ENCODE measurements around the gene NANP. TPM values are rescaled to one million over a fixed set of nuclear protein-coding genes. Genes with fewer than 3 reads are reported as not detected.
A peak's percentile ranks its signal among the peaks of the same experiment; 100 is the strongest.
"Not testable (repeated sequence)": the region's sequence is repeated elsewhere in the genome, so short reads cannot be mapped to it uniquely, and the experiment has no call there.

NANP gene, protein sequence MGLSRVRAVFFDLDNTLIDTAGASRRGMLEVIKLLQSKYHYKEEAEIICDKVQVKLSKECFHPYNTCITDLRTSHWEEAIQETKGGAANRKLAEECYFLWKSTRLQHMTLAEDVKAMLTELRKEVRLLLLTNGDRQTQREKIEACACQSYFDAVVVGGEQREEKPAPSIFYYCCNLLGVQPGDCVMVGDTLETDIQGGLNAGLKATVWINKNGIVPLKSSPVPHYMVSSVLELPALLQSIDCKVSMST
- polyA plus RNA-seq (ENCODE audit: low read depth in 6 of 6), result 1 to 10 TPM in 4 of 6 donors, under 1 TPM in 2; 0.60 to 1.9 (median 1.3) TPM

DNA sequence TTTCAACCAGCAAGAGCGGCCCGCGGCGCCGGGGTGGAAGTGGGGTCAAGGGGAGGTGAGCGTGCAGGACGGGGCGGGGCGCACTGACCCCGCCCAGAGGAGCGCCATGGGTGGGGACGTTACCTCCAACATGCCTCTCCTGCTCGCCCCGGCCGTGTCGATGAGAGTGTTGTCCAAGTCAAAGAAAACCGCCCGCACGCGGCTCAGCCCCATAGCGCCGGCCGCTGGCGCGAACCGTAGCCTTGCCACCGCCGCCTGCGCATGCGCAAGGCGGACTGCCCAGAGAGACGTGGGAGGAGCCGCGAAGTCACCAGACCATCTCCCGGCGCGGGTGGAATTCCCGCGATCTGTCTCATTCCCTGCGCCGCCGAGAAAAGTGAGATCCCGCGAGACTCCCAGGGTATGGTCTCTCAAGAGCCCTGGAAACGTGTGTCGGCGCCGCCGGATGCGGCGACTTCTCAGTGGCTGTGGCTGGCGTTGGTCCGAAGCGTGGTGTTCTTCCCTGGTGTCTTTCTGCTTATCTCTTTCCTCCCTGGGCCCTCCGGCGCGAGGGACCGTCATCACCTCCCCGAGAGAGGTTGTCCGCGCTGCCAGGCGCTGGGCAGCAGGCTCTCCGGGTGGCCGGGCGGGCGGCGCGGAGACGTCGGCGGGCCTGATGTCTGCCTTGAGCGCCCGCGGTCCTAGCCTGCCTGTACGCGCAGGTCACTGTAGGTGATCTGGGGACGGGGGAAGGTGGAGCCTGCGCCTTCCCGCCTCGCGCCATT, at the start of gene NANP:
Gene NANP (minus strand): TSS at position 279 of the 764 bp plus-strand sequence. CDS start 66 bp downstream, at position 213.
- peak within 1 kb of the TSS; percentile 83 to 97 (median 94) for H3K27ac Mint-ChIP-seq
- H3K27me3 Mint-ChIP-seq, result no peaks in the 10 kb centered on the region
- DNase-seq (peak; percentile 82), ATAC-seq (ENCODE audit: low read depth in 2 of 2) (peak; percentile 78 to 81)
- peak within 1 kb of the TSS; percentile 87 to 98 (median 96) for H3K4me3 Mint-ChIP-seq
- H3K4me1 Mint-ChIP-seq, result peaks cover 17 to 35% (median 26%) of the 10 kb centered on the region in 3 donors
- peaks cover 0 to 5% of the 10 kb centered on the region in 2 donors for H3K36me3 Mint-ChIP-seq
- H3K9me3 Mint-ChIP-seq, result peaks cover 0 to 8% (median 3%) of the 10 kb centered on the region in 7 donors

DNA sequence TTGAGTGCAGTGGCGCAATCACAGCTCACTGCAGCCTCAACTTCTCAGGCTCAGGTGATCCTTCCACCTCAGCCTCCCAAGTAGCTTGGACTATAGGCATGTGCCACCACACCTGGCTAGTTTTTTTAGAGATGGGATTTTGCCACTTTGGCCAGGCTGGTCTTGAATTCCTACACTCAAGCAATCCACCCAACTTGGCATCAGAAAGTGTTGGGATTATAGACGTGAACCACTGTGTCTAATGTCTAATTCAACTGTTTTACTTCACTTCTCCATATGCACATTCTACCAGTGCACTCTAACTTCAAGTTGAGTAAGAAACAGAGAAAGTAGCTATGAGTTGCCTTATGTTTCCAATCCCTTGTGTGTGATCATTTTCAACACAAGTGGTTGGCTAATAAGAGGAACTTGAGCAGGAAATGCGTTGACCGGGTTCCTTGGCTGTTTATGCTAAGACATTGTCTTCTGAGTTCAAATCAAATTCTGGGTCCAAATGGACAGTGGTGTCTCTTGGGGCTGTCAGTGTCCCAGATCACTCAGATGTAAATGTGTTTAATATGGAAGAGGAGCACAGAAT, 48.9 kb upstream of the NANP start:
- DNase-seq (no peak), ATAC-seq (ENCODE audit: low read depth in 2 of 2) (no peak)
- Mint-ChIP-seq H3K4me1 (no peaks in the 10 kb centered on the region), H3K27ac (peak overlapping the region in 1 of 6 donors; percentile 45), H3K9me3 (peaks cover 0 to 4% (median 0%) of the 10 kb centered on the region in 7 donors), H3K36me3 (peaks cover 33 to 45% of the 10 kb centered on the region in 2 donors), H3K27me3 (no peaks in the 10 kb centered on the region), H3K4me3 (no peak overlapping the region)

DNA sequence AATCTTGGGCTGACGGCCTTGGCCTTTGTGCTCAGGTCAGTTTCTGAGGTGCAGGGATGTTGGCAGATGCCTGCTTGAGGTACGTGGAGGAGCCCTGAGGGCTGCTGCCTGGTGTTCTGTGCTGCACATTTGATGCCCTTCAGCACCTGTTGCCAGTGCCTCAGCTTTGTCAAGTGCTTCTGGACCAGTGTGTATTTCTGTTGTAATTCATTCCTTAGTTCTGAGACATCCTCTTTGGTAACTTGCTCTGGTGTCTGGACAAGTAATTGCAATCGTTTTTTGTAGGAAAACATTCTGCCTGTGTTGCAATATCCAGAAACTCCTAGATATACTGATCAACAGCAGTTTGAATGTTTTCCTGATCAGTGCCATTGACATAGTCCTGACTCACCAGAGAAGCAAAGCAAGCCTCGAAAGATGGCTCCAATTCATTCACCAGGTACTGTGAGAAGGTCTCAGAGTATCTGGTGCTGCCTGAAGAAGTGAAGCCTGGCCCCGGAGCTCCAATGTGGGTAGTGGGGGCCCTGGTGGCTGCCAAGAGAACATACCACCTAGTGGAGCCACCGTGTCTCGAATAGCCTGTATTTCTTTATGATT, 46.1 kb upstream of the NANP start:
- Mint-ChIP-seq H3K27ac (peak overlapping the region in 1 of 6 donors; percentile 56), H3K27me3 (no peaks in the 10 kb centered on the region), H3K4me3 (no peak overlapping the region), H3K9me3 (peaks cover 0 to 4% (median 0%) of the 10 kb centered on the region in 7 donors), H3K36me3 (peaks cover 8 to 22% of the 10 kb centered on the region in 2 donors), H3K4me1 (no peaks in the 10 kb centered on the region)
- ATAC-seq (ENCODE audit: low read depth in 2 of 2) (no peak), DNase-seq (no peak)

DNA sequence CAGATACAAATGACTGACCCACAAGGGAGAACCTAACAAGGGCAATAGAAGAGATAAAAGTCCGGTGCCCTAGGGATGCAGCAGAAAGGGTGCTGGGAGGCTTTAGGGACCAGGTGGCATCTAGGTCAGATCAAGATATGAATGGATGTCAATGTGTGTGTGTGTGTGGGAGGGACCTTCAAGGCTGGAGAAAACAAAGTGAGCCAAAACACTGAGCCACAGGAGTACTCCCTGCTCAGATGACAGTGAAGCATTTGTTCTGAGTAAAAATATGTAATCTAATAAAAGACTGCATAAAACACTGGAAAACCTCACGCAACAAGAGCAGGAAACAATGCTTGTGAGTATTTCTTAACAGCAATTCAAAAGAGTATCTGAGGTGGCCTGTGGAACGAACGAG, 44.6 kb upstream of the NANP start:
- DNase-seq (no peak), ATAC-seq (ENCODE audit: low read depth in 2 of 2) (no peak)
- peaks cover 5 to 8% of the 10 kb centered on the region in 2 donors for H3K36me3 Mint-ChIP-seq
- H3K4me3 Mint-ChIP-seq, result no peak overlapping the region
- H3K4me1 Mint-ChIP-seq, result no peaks in the 10 kb centered on the region
- peaks cover 0 to 4% (median 0%) of the 10 kb centered on the region in 7 donors for H3K9me3 Mint-ChIP-seq
- no peaks in the 10 kb centered on the region for H3K27me3 Mint-ChIP-seq
- H3K27ac Mint-ChIP-seq, result peak overlapping the region in 1 of 6 donors; percentile 51

DNA sequence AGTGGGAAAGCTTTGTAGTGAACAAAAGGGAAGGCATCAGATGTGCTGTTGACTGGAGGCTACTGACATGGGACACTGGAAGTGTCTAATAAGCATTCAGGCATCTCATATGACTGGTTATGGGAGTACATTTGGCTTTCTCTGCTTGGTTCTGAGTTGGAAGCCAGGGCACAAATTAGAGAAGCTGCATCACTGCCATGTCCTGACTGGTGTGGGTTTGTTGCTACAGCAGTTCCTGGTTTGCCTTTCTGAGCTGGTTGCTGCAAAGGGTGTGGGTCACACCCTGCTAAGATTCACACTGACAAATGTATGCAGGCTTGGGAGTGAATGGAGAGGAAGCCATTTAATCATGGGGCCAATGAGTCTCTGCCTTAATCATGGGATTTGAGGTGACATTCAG, 36.2 kb upstream of the NANP start:
- Mint-ChIP-seq H3K4me3 (no peak overlapping the region), H3K4me1 (peaks cover 0 to 2% (median 0%) of the 10 kb centered on the region in 3 donors), H3K27me3 (no peaks in the 10 kb centered on the region), H3K9me3 (peaks cover 0 to 1% (median 0%) of the 10 kb centered on the region in 7 donors), H3K27ac (no peak overlapping the region), H3K36me3 (peaks cover 0 to 8% of the 10 kb centered on the region in 2 donors)
- DNase-seq (no peak), ATAC-seq (ENCODE audit: low read depth in 2 of 2) (no peak)

DNA sequence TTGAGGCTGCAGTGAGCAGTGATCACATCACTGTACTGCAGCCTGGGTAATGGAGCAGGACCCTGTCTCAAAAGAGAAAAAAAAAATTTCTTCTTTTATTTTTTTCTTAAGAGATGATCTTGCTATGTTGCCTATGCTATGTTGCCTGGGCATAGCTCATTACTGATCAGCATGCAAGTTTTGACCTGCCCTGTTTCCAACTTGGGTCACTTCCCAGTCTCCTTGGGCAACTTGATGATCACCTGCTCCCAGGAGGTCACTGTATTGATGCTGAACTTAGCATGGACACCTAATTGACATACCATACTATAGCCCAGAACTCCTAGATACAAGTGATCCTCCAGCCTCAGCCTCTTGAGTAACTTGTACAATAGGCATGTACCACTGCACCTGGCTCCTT, 30.7 kb upstream of the NANP start:
- Mint-ChIP-seq H3K36me3 (peaks cover 14 to 24% of the 10 kb centered on the region in 2 donors), H3K27ac (no peak overlapping the region), H3K4me3 (no peak overlapping the region), H3K4me1 (no peaks in the 10 kb centered on the region), H3K9me3 (no peaks in the 10 kb centered on the region), H3K27me3 (no peaks in the 10 kb centered on the region)
- no peak for ATAC-seq (ENCODE audit: low read depth in 2 of 2)
- DNase-seq, result no peak

DNA sequence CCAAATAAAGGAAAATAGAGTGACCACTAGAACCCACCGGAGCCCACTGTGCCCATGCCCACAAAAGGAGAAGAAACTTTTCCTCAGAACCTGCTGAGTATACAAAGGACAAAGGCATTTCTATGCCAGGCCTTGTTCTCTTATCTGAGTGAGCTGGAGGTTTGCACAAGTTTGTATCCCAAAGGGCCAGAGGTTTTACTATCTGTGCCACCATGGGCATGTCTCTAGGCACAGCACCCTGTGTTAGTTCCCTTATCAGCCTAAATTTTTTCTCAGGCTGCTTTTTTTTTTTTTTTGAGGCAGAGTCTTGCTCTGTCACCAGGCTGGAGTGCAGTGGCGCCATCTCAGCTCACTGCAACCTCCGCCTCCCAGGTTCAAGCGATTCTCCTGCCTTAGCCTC, 29.1 kb upstream of the NANP start:
- not testable (repeated sequence) for H3K27me3 Mint-ChIP-seq; H3K4me3 Mint-ChIP-seq; H3K4me1 Mint-ChIP-seq; ATAC-seq (ENCODE audit: low read depth in 2 of 2); H3K9me3 Mint-ChIP-seq; DNase-seq; H3K27ac Mint-ChIP-seq
- H3K36me3 Mint-ChIP-seq, result peaks cover 16 to 26% of the 10 kb centered on the region in 2 donors

DNA sequence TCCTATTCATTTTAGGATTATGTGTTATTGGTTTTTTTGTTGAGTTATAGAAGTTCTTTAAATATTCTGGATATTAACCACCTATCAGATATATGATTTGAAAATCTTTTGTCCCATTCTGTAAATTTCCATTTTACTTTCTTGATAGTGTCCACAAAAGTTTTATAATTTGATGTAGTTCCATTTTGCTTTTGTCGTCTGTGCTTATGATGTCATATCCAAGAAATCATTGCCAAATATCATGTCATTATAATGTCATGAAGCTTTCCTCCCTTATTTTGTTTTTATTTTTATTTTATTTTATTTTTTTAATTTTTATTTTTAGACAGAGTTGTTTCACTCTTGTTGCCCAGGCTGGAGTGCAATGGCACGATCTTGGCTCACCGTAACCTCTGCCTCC, 21.0 kb upstream of the NANP start:
- Mint-ChIP-seq H3K27ac (no peak overlapping the region), H3K36me3 (peaks cover 8 to 12% of the 10 kb centered on the region in 2 donors), H3K27me3 (no peaks in the 10 kb centered on the region), H3K4me1 (no peaks in the 10 kb centered on the region), H3K9me3 (peaks cover 0 to 4% (median 1%) of the 10 kb centered on the region in 7 donors), H3K4me3 (no peak overlapping the region)
- DNase-seq, result no peak
- ATAC-seq (ENCODE audit: low read depth in 2 of 2), result no peak

DNA sequence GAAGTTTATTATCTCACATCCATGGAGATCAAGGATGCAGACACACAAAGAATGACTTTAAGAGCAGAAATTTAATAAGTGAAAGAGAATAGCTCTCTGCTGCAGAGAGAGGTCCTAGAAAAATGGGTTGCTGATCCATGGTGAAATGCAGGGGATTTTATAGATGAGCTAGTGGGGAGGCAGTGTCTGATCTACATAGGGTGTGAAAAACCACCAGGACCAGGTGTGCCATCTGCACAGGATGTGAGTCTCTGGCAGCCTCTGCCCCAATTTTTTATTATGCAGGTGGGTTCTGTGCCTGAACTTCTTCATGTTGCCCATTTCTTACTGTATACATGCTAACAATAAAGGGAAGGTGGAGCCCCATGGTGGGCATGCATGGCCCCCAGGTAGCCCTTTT, 19.9 kb upstream of the NANP start:
- Mint-ChIP-seq H3K27me3 (no peaks in the 10 kb centered on the region), H3K27ac (no peak overlapping the region), H3K4me3 (no peak overlapping the region), H3K4me1 (no peaks in the 10 kb centered on the region), H3K36me3 (peaks cover 8 to 12% of the 10 kb centered on the region in 2 donors), H3K9me3 (peaks cover 0 to 4% (median 1%) of the 10 kb centered on the region in 7 donors)
- ATAC-seq (ENCODE audit: low read depth in 2 of 2) (no peak), DNase-seq (no peak)

DNA sequence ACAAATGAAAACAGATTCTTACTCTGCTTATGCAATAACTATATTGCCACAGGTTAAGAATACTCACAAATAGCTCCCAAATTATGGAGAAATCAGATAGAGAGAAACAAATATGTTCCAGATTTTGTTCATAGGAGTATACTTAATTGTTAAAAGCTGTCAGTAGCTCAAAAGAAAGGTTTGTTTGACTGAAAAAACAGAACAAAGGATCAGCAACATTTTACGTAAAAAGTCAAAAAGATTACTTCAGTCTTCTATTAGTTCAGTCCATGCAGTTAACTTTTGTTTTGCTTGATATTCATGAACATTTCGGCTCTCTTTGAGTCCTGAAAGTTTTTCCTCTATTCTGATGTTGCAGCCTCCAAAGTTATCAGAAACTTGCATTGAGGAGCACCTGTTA, 13.4 kb upstream of the NANP start:
- H3K27ac Mint-ChIP-seq, result no peak overlapping the region

DNA sequence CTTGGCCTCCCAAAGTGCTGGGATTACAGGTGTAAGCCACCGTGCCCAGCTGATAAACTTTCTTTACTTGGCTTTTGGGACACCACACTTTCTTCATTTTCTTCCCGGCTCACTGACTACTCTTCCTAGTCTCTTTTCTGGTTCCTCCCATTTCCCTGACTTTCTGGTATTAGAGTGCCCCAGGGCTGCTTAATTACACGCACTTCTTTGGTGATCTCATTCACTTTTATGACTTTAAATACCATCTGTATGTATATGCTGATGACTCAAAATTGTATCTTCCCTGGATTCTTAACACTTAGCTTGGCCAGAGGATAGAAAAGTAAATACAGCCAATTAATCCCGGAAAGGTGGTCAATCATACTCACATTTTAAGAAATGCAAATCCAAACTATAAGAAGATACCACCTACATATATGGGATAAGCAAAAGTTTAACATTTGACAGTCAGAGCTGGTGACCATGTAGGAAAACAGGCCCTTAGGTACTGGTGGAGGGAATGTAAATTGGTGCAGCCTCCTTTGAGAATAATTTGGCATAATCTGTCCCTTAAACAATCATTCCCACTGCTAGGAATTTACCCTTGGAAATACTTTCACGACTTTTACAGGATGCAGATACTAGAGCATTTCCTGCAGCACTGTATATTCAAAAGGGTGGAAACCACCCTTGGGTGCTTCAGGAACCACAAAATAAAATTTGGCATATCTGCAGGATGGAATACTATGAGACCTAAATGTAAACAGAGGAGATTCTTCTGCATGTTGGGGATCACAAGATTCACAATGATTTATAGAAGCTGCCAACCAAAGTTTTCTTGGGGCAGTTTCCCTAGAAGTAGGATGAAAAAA, 9.4 kb upstream of the NANP start:
- ATAC-seq (ENCODE audit: low read depth in 2 of 2), result no peak
- Mint-ChIP-seq H3K27ac (no peak overlapping the region), H3K4me3 (no peak overlapping the region), H3K27me3 (no peaks in the 10 kb centered on the region), H3K4me1 (no peaks in the 10 kb centered on the region), H3K9me3 (peaks cover 3 to 21% (median 11%) of the 10 kb centered on the region in 7 donors), H3K36me3 (peaks cover 18 to 27% of the 10 kb centered on the region in 2 donors)
- no peak for DNase-seq

More for the DNA sequence above, 13.4 kb upstream of the NANP start:
- H3K36me3 Mint-ChIP-seq, result peaks cover 18 to 27% of the 10 kb centered on the region in 2 donors
- no peak overlapping the region for H3K4me3 Mint-ChIP-seq
- no peak for ATAC-seq (ENCODE audit: low read depth in 2 of 2)
- no peak for DNase-seq
- no peaks in the 10 kb centered on the region for H3K4me1 Mint-ChIP-seq
- H3K9me3 Mint-ChIP-seq, result peaks cover 3 to 19% (median 11%) of the 10 kb centered on the region in 7 donors
- H3K27me3 Mint-ChIP-seq, result no peaks in the 10 kb centered on the region

DNA sequence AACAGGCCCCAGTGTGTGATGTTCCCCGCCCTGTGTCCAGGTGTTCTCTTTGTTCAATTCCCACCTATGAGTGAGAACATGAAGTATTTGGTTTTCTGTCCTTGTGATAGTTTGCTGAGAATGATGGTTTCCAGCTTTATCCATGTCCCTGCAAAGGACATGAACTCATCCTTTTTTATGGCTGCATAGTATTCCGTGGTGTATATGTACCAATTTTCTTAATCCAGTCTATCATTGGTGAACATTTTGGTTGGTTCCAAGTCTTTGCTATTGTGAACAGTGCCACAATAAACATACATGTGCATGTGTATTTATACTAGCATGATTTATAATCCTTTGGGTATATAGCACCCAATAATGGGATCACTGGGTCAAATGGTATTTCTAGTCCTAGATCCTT, 6.8 kb upstream of the NANP start:
- H3K27ac Mint-ChIP-seq; H3K4me1 Mint-ChIP-seq; ATAC-seq (ENCODE audit: low read depth in 2 of 2); H3K4me3 Mint-ChIP-seq; H3K27me3 Mint-ChIP-seq; DNase-seq: not testable (repeated sequence)
- peaks cover 13 to 16% of the 10 kb centered on the region in 2 donors for H3K36me3 Mint-ChIP-seq
- peaks cover 0 to 12% (median 6%) of the 10 kb centered on the region in 7 donors for H3K9me3 Mint-ChIP-seq

Measured in naive B cell (primary cell).